HFFc6 (cell line): ENCODE results near the gene TXK. TPM values are rescaled to one million over a fixed set of nuclear protein-coding genes. Genes with fewer than 3 reads are reported as not detected.

Source experiments
- DNase-seq: peaks from one replicate; pipeline ENCODE4 v3.0.0-alpha.2; 2018
- H3K27ac Mint-ChIP-seq: 2 replicates; pipeline ENCODE4 v1.8.0; 2020; ENCODE audit warnings: mild to moderate bottlenecking, mixed read lengths
- H3K27me3 Mint-ChIP-seq: 2 replicates; pipeline ENCODE4 v1.8.0; 2021; ENCODE audit warnings: mild to moderate bottlenecking, moderate library complexity, mixed read lengths; ENCODE audit not compliant: insufficient read depth
- H3K36me3 Mint-ChIP-seq: 2 replicates; pipeline ENCODE4 v1.8.0; 2021; ENCODE audit warnings: low read depth, mixed read lengths
- H3K4me1 Mint-ChIP-seq: 2 replicates; pipeline ENCODE4 v1.8.0; 2020; ENCODE audit warnings: low read depth, mixed read lengths
- H3K4me3 Mint-ChIP-seq: 2 replicates; pipeline ENCODE4 v1.8.0; 2020; ENCODE audit warnings: mild to moderate bottlenecking, moderate library complexity, mixed read lengths
- H3K9me3 Mint-ChIP-seq: 2 replicates; pipeline ENCODE4 v1.8.0; 2020; ENCODE audit warnings: mild to moderate bottlenecking, mixed read lengths
- total RNA-seq, 6 experiments: library from RNA; stranded (reverse); fragmentation: NEBNext Ultra II Directional; extraction: Animal tissue kit (Norgen Biotek cat#: 25700); gene quantifications; 2 replicates in 1 of 6; 3 replicates in 5 of 6; pipeline ENCODE4 v1.2.3, GENCODE V29; 2021
- TF ChIP-seq, protein P1 (sequence below): fragments of 200-600 bp; sonication (generic); IDR thresholded peaks from 2 replicates; pipeline ENCODE4 v1.5.0; 2021; ENCODE audit warnings: antibody characterized with exemption, mild to moderate bottlenecking

The TXK gene
- total RNA-seq, 6 experiments from 2014 or later: not detected

DNA sequence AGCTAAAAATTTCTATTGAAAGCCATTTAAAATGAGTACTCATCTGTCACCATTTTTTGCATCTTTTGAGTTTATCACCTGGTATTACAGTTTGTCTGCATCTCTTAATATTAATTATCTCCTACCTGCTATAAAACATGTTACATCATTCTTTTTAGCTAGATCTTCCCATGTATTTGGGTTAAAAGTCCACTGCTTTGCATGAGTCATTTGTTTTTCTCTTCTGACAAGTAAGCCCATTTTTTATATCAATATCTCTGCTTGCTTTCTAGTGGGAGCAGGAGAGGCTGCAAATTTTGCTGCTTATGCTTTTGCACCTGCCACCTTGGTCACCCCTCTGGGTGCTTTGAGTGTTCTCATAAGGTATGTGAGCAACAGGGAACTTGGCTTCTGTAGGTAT lies 101.3 kb downstream of the TXK start:
- Mint-ChIP-seq H3K4me3 (no peak overlapping the region), H3K9me3 (no peaks in the 10 kb centered on the region), H3K27me3 (peaks cover 5% of the 10 kb centered on the region), H3K27ac (no peak overlapping the region), H3K36me3 (no peaks in the 10 kb centered on the region), H3K4me1 (peaks cover 16% of the 10 kb centered on the region)
- DNase-seq: no peak
- TF ChIP-seq, protein P1, sequence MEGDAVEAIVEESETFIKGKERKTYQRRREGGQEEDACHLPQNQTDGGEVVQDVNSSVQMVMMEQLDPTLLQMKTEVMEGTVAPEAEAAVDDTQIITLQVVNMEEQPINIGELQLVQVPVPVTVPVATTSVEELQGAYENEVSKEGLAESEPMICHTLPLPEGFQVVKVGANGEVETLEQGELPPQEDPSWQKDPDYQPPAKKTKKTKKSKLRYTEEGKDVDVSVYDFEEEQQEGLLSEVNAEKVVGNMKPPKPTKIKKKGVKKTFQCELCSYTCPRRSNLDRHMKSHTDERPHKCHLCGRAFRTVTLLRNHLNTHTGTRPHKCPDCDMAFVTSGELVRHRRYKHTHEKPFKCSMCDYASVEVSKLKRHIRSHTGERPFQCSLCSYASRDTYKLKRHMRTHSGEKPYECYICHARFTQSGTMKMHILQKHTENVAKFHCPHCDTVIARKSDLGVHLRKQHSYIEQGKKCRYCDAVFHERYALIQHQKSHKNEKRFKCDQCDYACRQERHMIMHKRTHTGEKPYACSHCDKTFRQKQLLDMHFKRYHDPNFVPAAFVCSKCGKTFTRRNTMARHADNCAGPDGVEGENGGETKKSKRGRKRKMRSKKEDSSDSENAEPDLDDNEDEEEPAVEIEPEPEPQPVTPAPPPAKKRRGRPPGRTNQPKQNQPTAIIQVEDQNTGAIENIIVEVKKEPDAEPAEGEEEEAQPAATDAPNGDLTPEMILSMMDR: no peak

DNA sequence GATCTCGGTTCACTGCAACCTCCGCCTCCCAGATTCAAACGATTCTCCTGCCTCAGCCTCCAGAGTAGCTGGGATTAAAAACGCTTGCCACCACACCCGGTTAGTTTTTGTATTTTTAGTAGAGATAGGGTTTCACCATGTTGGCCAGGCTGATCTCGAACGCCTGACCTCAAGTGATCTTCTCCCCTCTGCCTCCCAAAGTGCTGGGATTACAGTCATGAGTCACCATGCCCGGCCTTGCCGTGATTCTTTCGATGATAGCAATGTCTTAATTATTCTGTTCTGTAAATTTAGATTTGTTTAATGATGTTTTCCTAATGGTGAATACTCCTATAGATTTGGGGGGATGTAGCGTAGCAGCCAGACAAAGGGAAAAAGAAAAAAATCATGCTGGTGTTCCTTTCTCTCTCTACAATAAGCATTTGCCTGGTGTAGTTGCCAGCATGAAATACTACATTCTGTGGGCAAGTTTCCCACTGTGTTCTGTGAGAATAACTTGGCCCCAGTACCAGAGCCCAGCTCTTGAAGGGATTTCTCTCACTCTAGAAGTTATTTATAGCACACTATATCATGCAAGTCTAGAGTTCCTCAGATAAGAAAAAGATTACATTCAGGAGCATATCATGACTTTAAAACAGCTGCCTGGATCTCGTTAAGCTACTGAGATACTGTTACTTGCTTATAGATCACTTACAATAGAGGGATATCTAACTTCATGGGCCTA lies 102.1 kb downstream of the TXK start:
- H3K4me3 Mint-ChIP-seq: no peak overlapping the region
- peaks cover 16% of the 10 kb centered on the region for H3K4me1 Mint-ChIP-seq
- H3K9me3 Mint-ChIP-seq: no peaks in the 10 kb centered on the region
- no peak for DNase-seq
- H3K27ac Mint-ChIP-seq: no peak overlapping the region
- peaks cover 5% of the 10 kb centered on the region for H3K27me3 Mint-ChIP-seq
- TF ChIP-seq, protein P1: no peak
- no peaks in the 10 kb centered on the region for H3K36me3 Mint-ChIP-seq

DNA sequence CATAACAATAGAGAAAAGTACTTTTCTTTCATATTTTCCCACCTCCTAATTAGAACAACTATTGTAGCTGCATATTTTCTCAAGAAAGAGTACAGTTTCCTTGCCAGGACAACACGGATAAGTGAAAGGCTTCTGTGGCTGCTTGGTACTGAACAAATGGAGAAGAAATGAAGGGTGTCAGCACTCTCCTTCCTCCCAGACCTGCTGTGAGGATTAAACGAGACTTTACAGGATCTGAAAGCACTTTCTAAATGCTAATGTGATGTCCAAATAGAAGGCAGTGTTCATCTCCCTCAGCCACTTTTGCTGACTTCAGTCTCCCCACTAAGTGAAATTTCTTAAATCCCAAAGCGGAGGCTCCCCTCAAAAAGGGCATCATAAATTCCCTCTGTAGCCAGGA lies 103.6 kb downstream of the TXK start:
- Mint-ChIP-seq H3K4me1 (peaks cover 16% of the 10 kb centered on the region), H3K36me3 (no peaks in the 10 kb centered on the region), H3K4me3 (no peak overlapping the region), H3K9me3 (no peaks in the 10 kb centered on the region), H3K27me3 (peaks cover 5% of the 10 kb centered on the region), H3K27ac (no peak overlapping the region)
- TF ChIP-seq, protein P1: no peak
- no peak for DNase-seq

DNA sequence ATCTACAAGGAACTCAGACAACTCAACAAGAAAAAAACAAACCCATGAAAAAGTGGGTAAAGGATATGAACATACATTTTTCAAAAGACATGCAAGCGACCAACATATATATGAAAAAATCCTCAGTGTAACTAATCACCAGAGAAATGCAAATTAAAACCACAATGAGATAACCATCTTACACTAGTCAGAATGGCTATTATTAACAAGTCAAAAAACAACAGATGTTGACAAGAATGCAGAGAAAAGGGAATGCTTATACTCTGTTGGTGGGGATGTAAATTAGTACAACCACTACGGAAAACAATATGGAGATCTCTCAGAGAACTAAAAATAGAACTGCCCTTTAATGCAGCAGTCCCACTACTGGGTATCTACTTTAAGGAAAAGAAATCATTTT lies 105.4 kb downstream of the TXK start:
- no peak for DNase-seq
- H3K27ac Mint-ChIP-seq: no peak overlapping the region; the same call in 1 of the 2 replicates
- H3K36me3 Mint-ChIP-seq: no peaks in the 10 kb centered on the region
- TF ChIP-seq, protein P1: no peak
- H3K9me3 Mint-ChIP-seq: no peaks in the 10 kb centered on the region
- peaks cover 9% of the 10 kb centered on the region for H3K27me3 Mint-ChIP-seq
- H3K4me1 Mint-ChIP-seq: peaks cover 26% of the 10 kb centered on the region
- no peak overlapping the region for H3K4me3 Mint-ChIP-seq

DNA sequence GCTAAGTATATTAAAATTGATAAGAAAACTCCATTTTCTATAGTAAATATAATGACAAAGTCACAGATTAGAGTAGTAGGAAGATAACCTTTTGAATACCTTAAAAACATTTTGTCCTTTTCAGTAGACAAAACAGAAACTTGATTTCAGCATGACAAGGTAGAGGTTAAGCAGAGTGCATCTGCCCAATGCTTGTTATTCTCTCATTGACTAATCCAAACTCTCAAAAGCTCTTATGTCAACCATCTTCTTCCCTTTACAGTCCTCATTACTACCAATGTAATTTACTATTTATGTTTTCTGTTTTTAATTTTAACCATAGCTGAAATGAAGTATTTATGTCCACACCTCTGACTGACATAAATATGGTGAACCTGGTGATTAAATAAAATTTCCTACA lies 106.4 kb downstream of the TXK start:
- Mint-ChIP-seq H3K27ac (no peak overlapping the region), H3K27me3 (peaks cover 9% of the 10 kb centered on the region), H3K4me3 (no peak overlapping the region), H3K4me1 (peaks cover 26% of the 10 kb centered on the region), H3K9me3 (no peaks in the 10 kb centered on the region), H3K36me3 (no peaks in the 10 kb centered on the region)
- TF ChIP-seq, protein P1: no peak
- DNase-seq: no peak
